H9 (cell line): ENCODE results near the gene HSD17B12. TPM values are rescaled to one million over a fixed set of nuclear protein-coding genes. Genes with fewer than 3 reads are reported as not detected.

ENCODE experiments used
- DNase-seq: peaks from one replicate; pipeline ENCODE4 v3.0.0-alpha.2; 2017
- H2AFZ ChIP-seq: one replicate; pipeline ENCODE4 v1.6.1; 2013; ENCODE audit warnings: mild to moderate bottlenecking, low read length, control low read depth, moderate library complexity
- H2AK5ac ChIP-seq: 2 replicates; pipeline ENCODE4 v1.6.1; 2013; ENCODE audit warnings: low read length, control low read depth, mixed read lengths; ENCODE audit not compliant: insufficient read length
- H2BK120ac ChIP-seq: one replicate; pipeline ENCODE4 v1.6.1; 2013; ENCODE audit warnings: low read depth, mild to moderate bottlenecking, low read length, control low read depth, inconsistent platforms; ENCODE audit not compliant: poor library complexity, severe bottlenecking
- H2BK12ac ChIP-seq: 2 replicates; pipeline ENCODE4 v1.6.1; 2013; ENCODE audit warnings: low read length, control low read depth, mixed read lengths, low read depth; ENCODE audit not compliant: insufficient read length
- H2BK15ac ChIP-seq: 2 replicates; pipeline ENCODE4 v1.6.1; 2013; ENCODE audit warnings: low read depth, low read length, control low read depth
- H2BK20ac ChIP-seq: one replicate; pipeline ENCODE4 v1.6.1; 2013; ENCODE audit warnings: low read depth, mild to moderate bottlenecking, low read length, control low read depth, inconsistent platforms; ENCODE audit not compliant: poor library complexity, severe bottlenecking
- H2BK5ac ChIP-seq: 2 replicates; pipeline ENCODE4 v1.6.1; 2013; ENCODE audit warnings: low read length, control low read depth, mixed read lengths; ENCODE audit not compliant: insufficient read length
- H3K14ac ChIP-seq: 2 replicates; pipeline ENCODE4 v1.6.1; 2013; ENCODE audit warnings: low read length, control low read depth; ENCODE audit not compliant: insufficient read depth
- H3K18ac ChIP-seq: 2 replicates; pipeline ENCODE4 v1.6.1; 2013; ENCODE audit warnings: low read depth, mild to moderate bottlenecking, mixed read lengths, low read length, control low read depth; ENCODE audit not compliant: insufficient read length
- H3K23ac ChIP-seq: 2 replicates; pipeline ENCODE4 v1.6.1; 2013; ENCODE audit warnings: low read length, control low read depth, mixed read lengths, low read depth; ENCODE audit not compliant: insufficient read length
- H3K23me2 ChIP-seq: 2 replicates; pipeline ENCODE4 v1.6.1; 2013; ENCODE audit warnings: low read depth, mild to moderate bottlenecking, mixed read lengths, low read length, control low read depth; ENCODE audit not compliant: insufficient read length, poor library complexity, severe bottlenecking
- H3K27ac ChIP-seq: 2 replicates; pipeline ENCODE4 v1.5.1; 2013; ENCODE audit warnings: low read length, control low read depth, mixed read lengths, low read depth; ENCODE audit not compliant: insufficient read length
- H3K27me3 ChIP-seq: 2 replicates; pipeline ENCODE4 v1.6.1; 2013; ENCODE audit warnings: low read length, control low read depth, inconsistent platforms; ENCODE audit not compliant: insufficient read depth
- H3K4ac ChIP-seq: 2 replicates; pipeline ENCODE4 v1.6.1; 2013; ENCODE audit warnings: low read depth, mild to moderate bottlenecking, control low read depth, inconsistent platforms, low read length, moderate library complexity
- H3K4me1 ChIP-seq: 2 replicates; pipeline ENCODE4 v1.6.1; 2013; ENCODE audit warnings: low read length, control low read depth, inconsistent platforms; ENCODE audit not compliant: insufficient read depth
- H3K4me2 ChIP-seq: 2 replicates; pipeline ENCODE4 v1.6.1; 2013; ENCODE audit warnings: low read length, control low read depth, mixed read lengths; ENCODE audit not compliant: insufficient read length, insufficient read depth
- H3K56ac ChIP-seq: 2 replicates; pipeline ENCODE4 v1.6.1; 2013; ENCODE audit warnings: low read depth, mild to moderate bottlenecking, mixed read lengths, low read length, control low read depth; ENCODE audit not compliant: insufficient read length
- H3K79me1 ChIP-seq: 2 replicates; pipeline ENCODE4 v1.6.1; 2013; ENCODE audit warnings: low read depth, mild to moderate bottlenecking, moderate library complexity, low read length, control low read depth, inconsistent platforms; ENCODE audit not compliant: insufficient read depth, poor library complexity, severe bottlenecking
- H3K79me2 ChIP-seq: 2 replicates; pipeline ENCODE4 v1.6.1; 2013; ENCODE audit warnings: low read length, control low read depth, inconsistent platforms; ENCODE audit not compliant: insufficient read depth
- H3K9ac ChIP-seq: 2 replicates; pipeline ENCODE4 v1.6.1; 2013; ENCODE audit warnings: low read length, control low read depth, mixed read lengths; ENCODE audit not compliant: insufficient read length; ENCODE audit errors: extremely low read depth
- H3K9me3 ChIP-seq: one replicate; pipeline ENCODE4 v1.6.1; 2013; ENCODE audit warnings: low read depth, low read length, inconsistent platforms; ENCODE audit not compliant: control insufficient read depth
- H3T11ph ChIP-seq: one replicate; pipeline ENCODE4 v1.6.1; 2013; ENCODE audit warnings: mild to moderate bottlenecking, low read length, control low read depth, inconsistent platforms
- H4K20me1 ChIP-seq: one replicate; pipeline ENCODE4 v1.6.1; 2013; ENCODE audit not compliant: control insufficient read depth, insufficient read length, insufficient read depth
- H4K5ac ChIP-seq: 2 replicates; pipeline ENCODE4 v1.6.1; 2013; ENCODE audit warnings: low read depth, mild to moderate bottlenecking, mixed read lengths, low read length, control low read depth; ENCODE audit not compliant: insufficient read length
- H4K8ac ChIP-seq: replicated peaks from 2 replicates; pipeline ENCODE4 v1.6.1; 2013; ENCODE audit warnings: low read length, control low read depth, mixed read lengths, low read depth; ENCODE audit not compliant: insufficient read length
- H4K91ac ChIP-seq: 2 replicates; pipeline ENCODE4 v1.6.1; 2013; ENCODE audit warnings: low read depth, mild to moderate bottlenecking, moderate library complexity, mixed read lengths, low read length, control low read depth; ENCODE audit not compliant: insufficient read length
- H3K27ac Mint-ChIP-seq, 3 experiments: 2 replicates in 2 of 3; 3 replicates in 1 of 3; pipeline ENCODE4 v1.8.0; 2020 to 2021; ENCODE audit warnings: mixed read lengths in 3 of 3, mild to moderate bottlenecking in 1 of 3, moderate library complexity in 1 of 3
- H3K27me3 Mint-ChIP-seq: 2 replicates; pipeline ENCODE4 v1.8.0; 2021; ENCODE audit warnings: low read depth, mild to moderate bottlenecking, moderate library complexity, mixed read lengths
- H3K36me3 Mint-ChIP-seq, 3 experiments: 2 replicates in 2 of 3; 3 replicates in 1 of 3; pipeline ENCODE4 v1.8.0; 2020 to 2021; ENCODE audit warnings: low read depth in 3 of 3, mixed read lengths in 3 of 3; ENCODE audit not compliant: insufficient read depth in 1 of 3
- H3K4me1 Mint-ChIP-seq, 2 experiments: 2 replicates each; pipeline ENCODE4 v1.8.0; 2020; ENCODE audit warnings: mixed read lengths in 2 of 2
- H3K4me3 Mint-ChIP-seq, 2 experiments: 2 replicates in 1 of 2; 3 replicates in 1 of 2; pipeline ENCODE4 v1.8.0; 2020 to 2021; ENCODE audit warnings: mild to moderate bottlenecking in 2 of 2, mixed read lengths in 2 of 2, moderate library complexity in 1 of 2
- H3K9me3 Mint-ChIP-seq, 2 experiments: 2 replicates in 1 of 2; 3 replicates in 1 of 2; pipeline ENCODE4 v1.8.0; 2020; ENCODE audit warnings: mild to moderate bottlenecking in 2 of 2, mixed read lengths in 2 of 2, moderate library complexity in 1 of 2
- CTCF ChIP-seq: fragments of 200-600 bp; sonication (generic); conservative IDR thresholded peaks from 3 replicates; pipeline ENCODE4 v1.8.0; 2021; ENCODE audit warnings: antibody characterized with exemption, mild to moderate bottlenecking
- WGBS: extraction: QIAGEN DNeasy Blood & Tissue Kit; methylation state at CpG from one replicate; pipeline ENCODE4 v1.1.7; 2013; ENCODE audit warnings: missing lambda C conversion rate, low lambda C conversion rate, mixed read lengths; ENCODE audit not compliant: insufficient read length; ENCODE audit errors: extremely low coverage; 5-methylcytosine and 5-hydroxymethylcytosine counted together
- total RNA-seq: library from RNA; stranded (reverse); gene quantifications from 2 replicates; pipeline ENCODE4 v1.2.1, GENCODE V29; 2021

Gene HSD17B12
- total RNA-seq, 1 experiment from 2014 or later = 111 TPM

GRCh38 chr11:43784866-43785265 lies 104.3 kb downstream of the HSD17B12 start:
- H3K27me3 Mint-ChIP-seq = no peaks in the 10 kb centered on the region
- no peak overlapping the region for H2BK120ac ChIP-seq
- no peaks in the 10 kb centered on the region for H4K20me1 ChIP-seq
- H3K27ac Mint-ChIP-seq = no peak overlapping the region
- H2BK5ac ChIP-seq = no peak overlapping the region
- H3K27me3 ChIP-seq = no peaks in the 10 kb centered on the region
- no peak overlapping the region for H4K5ac ChIP-seq
- no peak overlapping the region for H3K18ac ChIP-seq
- H3K4ac ChIP-seq = no peak overlapping the region
- DNase-seq = no peak
- WGBS = no CpG with 5 or more reads among the region's 2 CpGs
- no peak overlapping the region for H3T11ph ChIP-seq
- no peak for TF ChIP-seq CTCF
- H3K9ac ChIP-seq = no peak overlapping the region
- H3K79me2 ChIP-seq = no peaks in the 10 kb centered on the region; the same call in 1 of the 2 replicates
- no peak overlapping the region for H3K14ac ChIP-seq
- no peak overlapping the region for H2AK5ac ChIP-seq
- H3K23me2 ChIP-seq = no peaks in the 10 kb centered on the region
- no peak overlapping the region for H3K23ac ChIP-seq
- no peak overlapping the region for H2BK15ac ChIP-seq
- H3K36me3 Mint-ChIP-seq = peaks cover 30 to 37% (median 33%) of the 10 kb centered on the region in 3 experiments
- H3K79me1 ChIP-seq = peaks cover 2% of the 10 kb centered on the region
- H2BK12ac ChIP-seq = no peak overlapping the region
- no peaks in the 10 kb centered on the region for H3K4me1 ChIP-seq
- H3K4me3 Mint-ChIP-seq = no peak overlapping the region
- H4K91ac ChIP-seq = no peak overlapping the region
- H3K4me1 Mint-ChIP-seq = peaks cover 0 to 3% of the 10 kb centered on the region in 2 experiments; a peak in 1 of 4 replicates
- H4K8ac ChIP-seq = no peak overlapping the region
- H3K9me3 ChIP-seq = no peaks in the 10 kb centered on the region
- peaks cover 12 to 20% of the 10 kb centered on the region in 2 experiments for H3K9me3 Mint-ChIP-seq
- H3K4me2 ChIP-seq = no peak overlapping the region
- no peak overlapping the region for H3K27ac ChIP-seq
- H3K56ac ChIP-seq = no peak overlapping the region
- H2AFZ ChIP-seq = no peak overlapping the region
- H2BK20ac ChIP-seq = no peak overlapping the region
